Ishikawa (cell line): ENCODE results near the gene ZNF70.

Experiments
- CEBPB ChIP-seq: IDR thresholded peaks from 2 replicates; pipeline ENCODE4 v1.6.1; 2012
- CREB1 ChIP-seq: IDR thresholded peaks from 2 replicates; pipeline ENCODE4 v1.6.1; 2012; ENCODE audit warnings: low read depth
- EGR1 ChIP-seq: IDR thresholded peaks from 2 replicates; pipeline ENCODE4 v1.6.1; 2012
- EP300 ChIP-seq: IDR thresholded peaks from 2 replicates; pipeline ENCODE4 v1.6.1; 2012; ENCODE audit warnings: borderline replicate concordance
- FOXM1 ChIP-seq: IDR thresholded peaks from 2 replicates; pipeline ENCODE4 v1.6.1; 2012; ENCODE audit warnings: low read depth, borderline replicate concordance
- NFIC ChIP-seq: IDR thresholded peaks from 2 replicates; pipeline ENCODE4 v1.6.1; 2012
- RAD21 ChIP-seq: IDR thresholded peaks from 2 replicates; pipeline ENCODE4 v1.6.1; 2012; ENCODE audit warnings: low read depth
- TAF1 ChIP-seq: IDR thresholded peaks from 2 replicates; pipeline ENCODE4 v1.6.1; 2012; ENCODE audit warnings: low read depth, mild to moderate bottlenecking
- TCF12 ChIP-seq: IDR thresholded peaks from 2 replicates; pipeline ENCODE4 v1.6.1; 2012; ENCODE audit warnings: low read depth
- TEAD4 ChIP-seq: IDR thresholded peaks from 2 replicates; pipeline ENCODE4 v1.6.1; 2012
- YY1 ChIP-seq: IDR thresholded peaks from 2 replicates; pipeline ENCODE4 v1.6.1; 2012; ENCODE audit warnings: low read depth
- ZBTB7A ChIP-seq: IDR thresholded peaks from 2 replicates; pipeline ENCODE4 v1.6.1; 2012; ENCODE audit warnings: low read depth
- TF ChIP-seq, protein P1 (sequence below): IDR thresholded peaks from 2 replicates; pipeline ENCODE4 v1.6.1; 2012
- TF ChIP-seq, protein P2 (sequence below): IDR thresholded peaks from 2 replicates; pipeline ENCODE4 v1.6.1; 2012
- TF ChIP-seq, protein P3 (sequence below): IDR thresholded peaks from 2 replicates; pipeline ENCODE4 v1.6.1; 2012; ENCODE audit warnings: low read depth, mild to moderate bottlenecking

ZNF70 gene

DNA sequence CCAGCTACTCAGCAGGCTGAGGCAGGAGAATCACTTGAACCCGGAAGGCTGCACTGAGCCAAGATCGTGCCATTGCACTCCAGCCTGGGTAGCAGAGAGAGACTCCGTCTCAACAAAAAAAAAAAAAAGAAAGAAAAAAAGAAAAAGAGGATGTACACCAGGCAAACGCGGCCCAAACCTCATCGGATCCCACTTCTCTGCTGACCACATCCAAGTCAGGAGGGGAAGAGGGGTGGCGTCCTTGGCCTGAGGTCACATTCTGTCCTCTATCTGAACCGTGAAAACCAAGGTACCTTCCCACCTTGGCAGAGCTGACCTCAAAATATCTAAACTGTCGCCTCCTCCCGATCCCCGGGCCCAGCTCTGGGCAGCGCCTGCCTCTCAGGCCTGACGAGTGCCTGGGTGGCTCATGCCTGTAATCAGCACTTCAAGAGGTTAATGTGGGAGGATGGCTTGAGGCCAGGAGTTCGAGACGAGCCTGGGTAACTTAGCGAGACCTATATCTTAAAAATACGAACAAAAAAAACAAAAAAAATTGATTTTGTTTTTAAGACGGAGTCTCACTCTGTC lies 35.0 kb downstream of the ZNF70 start:
- TF ChIP-seq TCF12 (no peak), TAF1 (no peak), CREB1 (no peak), TEAD4 (no peak)
- TF ChIP-seq, protein P1, sequence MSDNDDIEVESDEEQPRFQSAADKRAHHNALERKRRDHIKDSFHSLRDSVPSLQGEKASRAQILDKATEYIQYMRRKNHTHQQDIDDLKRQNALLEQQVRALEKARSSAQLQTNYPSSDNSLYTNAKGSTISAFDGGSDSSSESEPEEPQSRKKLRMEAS, result no peak

DNA sequence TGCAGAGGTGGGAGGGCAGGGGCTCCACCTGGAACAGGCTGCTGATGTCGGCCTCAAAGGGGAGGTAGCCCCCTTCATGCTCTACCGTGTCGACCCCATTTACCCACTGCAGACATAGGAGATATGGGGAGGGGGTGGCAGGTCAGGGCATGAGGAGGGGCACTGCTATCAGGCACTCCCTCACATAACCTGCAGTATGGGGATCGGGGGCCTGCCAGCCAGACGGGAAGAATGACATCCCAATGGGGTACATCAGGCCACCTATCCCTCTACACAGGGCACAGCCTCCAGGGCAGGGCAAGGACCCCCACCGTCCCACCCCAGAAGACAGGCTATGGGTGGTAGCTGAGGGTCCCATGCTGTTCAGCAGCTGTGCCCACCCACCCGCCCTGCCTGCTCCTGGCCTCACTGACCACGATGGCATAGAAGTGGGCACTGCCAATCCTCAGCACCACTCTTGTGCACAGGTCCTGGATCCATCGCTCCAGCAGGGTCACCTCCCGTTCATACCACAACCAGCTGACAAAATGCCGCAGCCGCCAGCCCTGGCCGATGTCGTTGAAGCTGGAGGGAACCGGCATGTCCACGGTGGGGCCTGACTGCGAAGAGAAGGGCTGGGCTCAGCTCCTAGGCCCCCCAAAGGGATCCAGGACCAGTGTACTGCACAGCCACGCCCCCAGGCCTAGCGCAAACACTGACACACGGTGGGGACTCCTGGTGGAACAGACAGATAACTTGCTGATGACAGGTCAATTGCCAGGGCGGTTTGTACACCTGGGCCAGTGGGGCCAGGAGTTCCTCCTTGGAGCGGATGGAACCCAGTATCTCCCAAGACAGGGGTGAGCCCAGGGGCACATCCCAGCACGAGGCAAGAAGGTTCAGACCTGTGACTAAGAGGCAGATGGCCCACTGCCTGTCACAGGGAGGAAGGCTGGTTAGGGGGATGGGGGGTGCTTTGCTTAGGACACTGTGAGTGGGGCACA lies 36.0 kb downstream of the ZNF70 start:
- no peak for TF ChIP-seq TAF1
- no peak for TF ChIP-seq CEBPB
- TF ChIP-seq, protein P2, sequence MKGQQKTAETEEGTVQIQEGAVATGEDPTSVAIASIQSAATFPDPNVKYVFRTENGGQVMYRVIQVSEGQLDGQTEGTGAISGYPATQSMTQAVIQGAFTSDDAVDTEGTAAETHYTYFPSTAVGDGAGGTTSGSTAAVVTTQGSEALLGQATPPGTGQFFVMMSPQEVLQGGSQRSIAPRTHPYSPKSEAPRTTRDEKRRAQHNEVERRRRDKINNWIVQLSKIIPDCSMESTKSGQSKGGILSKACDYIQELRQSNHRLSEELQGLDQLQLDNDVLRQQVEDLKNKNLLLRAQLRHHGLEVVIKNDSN, result no peak
- no peak for TF ChIP-seq YY1
- TF ChIP-seq, protein P3, sequence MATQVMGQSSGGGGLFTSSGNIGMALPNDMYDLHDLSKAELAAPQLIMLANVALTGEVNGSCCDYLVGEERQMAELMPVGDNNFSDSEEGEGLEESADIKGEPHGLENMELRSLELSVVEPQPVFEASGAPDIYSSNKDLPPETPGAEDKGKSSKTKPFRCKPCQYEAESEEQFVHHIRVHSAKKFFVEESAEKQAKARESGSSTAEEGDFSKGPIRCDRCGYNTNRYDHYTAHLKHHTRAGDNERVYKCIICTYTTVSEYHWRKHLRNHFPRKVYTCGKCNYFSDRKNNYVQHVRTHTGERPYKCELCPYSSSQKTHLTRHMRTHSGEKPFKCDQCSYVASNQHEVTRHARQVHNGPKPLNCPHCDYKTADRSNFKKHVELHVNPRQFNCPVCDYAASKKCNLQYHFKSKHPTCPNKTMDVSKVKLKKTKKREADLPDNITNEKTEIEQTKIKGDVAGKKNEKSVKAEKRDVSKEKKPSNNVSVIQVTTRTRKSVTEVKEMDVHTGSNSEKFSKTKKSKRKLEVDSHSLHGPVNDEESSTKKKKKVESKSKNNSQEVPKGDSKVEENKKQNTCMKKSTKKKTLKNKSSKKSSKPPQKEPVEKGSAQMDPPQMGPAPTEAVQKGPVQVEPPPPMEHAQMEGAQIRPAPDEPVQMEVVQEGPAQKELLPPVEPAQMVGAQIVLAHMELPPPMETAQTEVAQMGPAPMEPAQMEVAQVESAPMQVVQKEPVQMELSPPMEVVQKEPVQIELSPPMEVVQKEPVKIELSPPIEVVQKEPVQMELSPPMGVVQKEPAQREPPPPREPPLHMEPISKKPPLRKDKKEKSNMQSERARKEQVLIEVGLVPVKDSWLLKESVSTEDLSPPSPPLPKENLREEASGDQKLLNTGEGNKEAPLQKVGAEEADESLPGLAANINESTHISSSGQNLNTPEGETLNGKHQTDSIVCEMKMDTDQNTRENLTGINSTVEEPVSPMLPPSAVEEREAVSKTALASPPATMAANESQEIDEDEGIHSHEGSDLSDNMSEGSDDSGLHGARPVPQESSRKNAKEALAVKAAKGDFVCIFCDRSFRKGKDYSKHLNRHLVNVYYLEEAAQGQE, result no peak
- no peak for TF ChIP-seq TEAD4
- no peak for TF ChIP-seq EP300
- no peak for TF ChIP-seq FOXM1
- TF ChIP-seq TCF12, result no peak
- TF ChIP-seq EGR1, result no peak
- no peak for TF ChIP-seq CREB1
- no peak for TF ChIP-seq ZBTB7A
- TF ChIP-seq NFIC, result no peak
- TF ChIP-seq, protein P1, result no peak
- no peak for TF ChIP-seq RAD21

DNA sequence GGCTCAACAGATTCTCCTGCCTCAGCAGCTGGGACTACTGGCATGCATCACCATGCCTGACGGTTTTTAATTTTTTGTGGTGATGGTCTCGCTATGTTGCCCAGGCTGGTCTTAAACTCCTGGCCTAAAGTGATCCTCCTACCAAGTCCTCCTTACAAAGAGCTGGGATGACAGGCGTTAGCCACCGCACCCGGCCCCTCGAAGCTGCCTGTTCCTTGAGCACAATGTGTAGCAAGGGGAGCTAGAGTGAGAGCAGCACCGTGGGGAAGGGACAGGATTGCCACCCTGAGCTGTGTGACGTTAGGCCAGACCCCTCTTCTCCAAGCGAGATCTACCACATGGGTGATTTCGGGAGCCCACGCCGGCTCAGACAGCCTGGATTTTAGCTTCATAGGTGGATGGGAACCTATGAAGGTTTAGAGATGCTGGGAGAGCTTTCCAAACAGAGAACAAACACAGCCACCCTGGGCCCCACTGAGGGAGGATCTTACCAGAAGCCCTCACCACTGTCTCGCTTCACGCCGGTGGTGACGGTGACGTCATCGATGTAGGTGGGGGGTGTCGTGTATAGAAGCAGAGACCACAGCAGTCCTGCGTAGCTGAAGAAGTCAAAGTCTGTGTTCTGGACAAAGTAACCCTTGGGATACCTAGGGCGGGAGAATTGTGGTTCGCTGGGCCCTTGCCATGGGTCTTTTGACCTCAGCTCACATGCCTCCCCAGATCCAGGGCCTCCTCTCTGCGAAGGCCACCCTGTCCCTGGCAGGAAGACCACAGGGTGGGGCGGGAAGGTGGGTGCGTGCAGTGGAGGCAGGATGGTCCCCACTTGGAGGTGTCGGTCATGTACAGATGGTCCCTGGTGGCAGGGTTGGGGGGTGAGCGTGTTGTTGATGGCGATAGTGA lies 37.0 kb downstream of the ZNF70 start:
- TF ChIP-seq TEAD4, result no peak

DNA sequence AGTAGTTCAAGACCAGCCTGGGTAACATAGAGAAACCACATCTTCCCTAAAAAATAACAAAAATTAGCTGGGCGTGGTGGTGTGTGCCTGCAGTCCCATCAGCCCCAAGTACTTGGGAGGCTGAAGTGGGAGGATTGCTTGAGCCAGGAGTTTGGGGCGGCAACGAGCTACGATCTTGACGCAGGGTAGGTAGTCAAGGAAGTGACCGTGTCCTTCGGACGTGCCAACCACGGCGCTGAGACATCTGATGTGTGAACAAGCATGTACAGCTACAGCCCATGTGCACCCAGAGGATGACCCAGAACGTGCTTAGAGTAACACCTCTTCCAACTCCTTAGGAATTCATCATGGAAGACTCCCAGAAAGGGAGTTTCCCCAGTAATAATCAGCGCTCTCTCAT lies 38.7 kb downstream of the ZNF70 start:
- TF ChIP-seq NFIC (no peak), CEBPB (no peak), EGR1 (no peak), TEAD4 (no peak), YY1 (no peak)
- TF ChIP-seq, protein P3, result no peak
- TF ChIP-seq, protein P1, result no peak
- TF ChIP-seq, protein P2, result no peak

DNA sequence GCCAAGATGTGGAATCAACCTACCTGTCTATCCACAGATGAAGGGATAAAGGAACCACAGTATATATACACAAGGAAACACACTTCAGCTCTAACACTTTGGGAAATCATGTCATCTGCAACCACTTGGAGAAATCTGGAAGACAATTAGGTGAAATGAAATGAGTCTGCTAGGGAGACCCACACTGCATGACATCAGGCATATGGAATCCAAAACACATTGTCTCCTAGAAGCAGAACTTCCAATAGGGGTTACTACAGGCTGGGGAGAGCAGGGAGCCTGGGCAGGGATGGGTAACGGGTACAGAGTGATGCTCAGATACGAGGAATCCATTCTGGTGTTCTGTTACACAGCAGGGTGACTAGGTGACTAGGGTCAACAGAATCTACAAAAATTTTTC lies 41.8 kb downstream of the ZNF70 start:
- TF ChIP-seq, protein P2, result no peak
- TF ChIP-seq, protein P3, result no peak
- TF ChIP-seq EP300, result no peak
- no peak for TF ChIP-seq YY1
- TF ChIP-seq TEAD4, result no peak
- TF ChIP-seq CREB1, result no peak
- TF ChIP-seq, protein P1, result no peak
- TF ChIP-seq EGR1, result no peak
- no peak for TF ChIP-seq ZBTB7A
- no peak for TF ChIP-seq TCF12
- no peak for TF ChIP-seq FOXM1
- TF ChIP-seq CEBPB, result no peak
- TF ChIP-seq NFIC, result no peak
